HG03045 (cell line): ENCODE measurements around the gene GLT6D1.

ENCODE experiments used
- ATAC-seq: cut with Tn5 transposase; IDR thresholded peaks from one replicate; pipeline ENCODE4 v1.9.1; 2021; ENCODE audit warnings: mild to moderate bottlenecking, moderate library complexity; ENCODE audit not compliant: unreplicated experiment

The GLT6D1 gene

DNA sequence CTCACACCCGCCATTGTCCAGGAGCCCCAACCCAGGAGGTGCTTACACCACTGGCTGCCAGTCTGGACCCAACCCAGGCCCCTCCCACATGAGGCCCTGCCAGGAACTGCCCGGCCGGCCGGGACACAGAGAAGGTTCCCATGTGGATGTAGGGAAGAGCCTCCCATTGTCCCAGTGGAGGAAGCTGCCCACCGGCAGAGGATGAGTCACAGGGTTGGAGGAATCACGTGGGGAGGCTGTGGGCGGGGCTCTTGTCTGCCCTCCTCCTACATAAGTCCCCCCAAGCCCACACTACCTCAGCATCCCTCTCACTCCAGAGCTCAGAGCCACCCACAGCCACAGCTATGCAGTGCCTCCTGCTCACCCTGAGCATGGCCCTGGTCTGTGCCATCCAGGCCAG is 51.7 kb downstream of the GLT6D1 start:
- no peak for ATAC-seq

DNA sequence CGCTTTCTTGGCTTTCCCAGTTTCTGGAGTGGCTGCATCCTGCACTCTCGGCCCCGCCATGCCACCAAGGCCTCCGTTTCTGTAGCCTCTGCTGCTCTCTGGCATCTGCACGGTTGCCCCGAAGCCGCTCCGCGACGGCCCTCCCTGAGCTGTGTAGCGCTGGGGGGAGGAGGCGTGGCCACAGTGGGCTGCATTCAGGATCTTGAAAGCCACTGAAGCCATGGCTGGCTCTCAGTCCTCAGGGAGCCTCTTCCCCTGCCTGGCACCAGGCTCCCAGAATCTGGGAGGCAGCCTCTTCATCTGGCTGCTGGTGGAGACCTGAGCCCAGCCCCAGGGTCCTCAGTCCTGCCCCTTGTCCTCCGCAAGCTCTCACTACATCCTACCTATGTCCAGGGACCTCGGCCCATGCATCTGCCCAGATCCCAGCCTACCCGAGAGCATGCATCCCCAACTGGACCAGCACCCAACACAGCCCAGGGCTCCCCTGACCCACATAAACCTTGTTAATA is 52.7 kb downstream of the GLT6D1 start:
- no peak for ATAC-seq

DNA sequence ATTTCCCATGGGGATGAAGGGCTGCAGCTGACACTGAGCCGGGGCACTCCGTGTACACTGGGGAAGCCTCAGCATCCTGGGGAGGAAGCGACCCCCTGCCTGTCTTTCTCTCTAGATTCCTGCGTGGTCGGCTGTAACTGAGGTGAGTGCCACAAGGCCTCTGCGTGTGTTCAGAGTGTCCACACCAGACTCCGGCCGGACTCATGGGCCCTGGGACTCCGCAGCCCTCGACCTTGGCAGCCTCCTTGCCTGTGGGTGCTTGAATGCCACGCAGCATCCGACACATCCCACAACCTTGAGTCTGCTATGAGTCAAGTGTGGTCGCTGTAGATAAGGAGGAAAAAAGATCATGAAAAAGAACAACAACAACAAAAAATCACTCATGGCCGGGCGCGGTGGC is 54.4 kb downstream of the GLT6D1 start:
- ATAC-seq: no peak

DNA sequence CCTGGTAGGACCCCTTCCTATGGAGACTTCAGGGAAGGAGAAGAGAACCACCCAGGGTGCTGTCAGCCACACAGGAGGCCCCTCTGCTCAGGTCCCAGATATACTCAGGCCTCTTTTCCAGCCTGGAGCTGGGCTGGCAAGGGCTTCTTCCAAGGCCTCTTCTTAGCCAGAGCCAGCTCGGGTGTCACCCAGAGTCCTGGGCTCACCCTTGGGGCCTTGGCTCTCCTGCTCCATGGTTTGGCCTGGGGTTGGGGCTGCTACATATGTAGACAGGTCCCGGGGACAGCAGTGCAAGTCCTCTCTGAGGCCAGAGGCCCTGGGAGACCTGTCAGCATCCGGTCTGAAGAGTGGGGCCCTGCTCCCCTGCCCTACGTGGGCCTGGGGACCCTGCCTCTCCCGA is 55.0 kb downstream of the GLT6D1 start:
- no peak for ATAC-seq

DNA sequence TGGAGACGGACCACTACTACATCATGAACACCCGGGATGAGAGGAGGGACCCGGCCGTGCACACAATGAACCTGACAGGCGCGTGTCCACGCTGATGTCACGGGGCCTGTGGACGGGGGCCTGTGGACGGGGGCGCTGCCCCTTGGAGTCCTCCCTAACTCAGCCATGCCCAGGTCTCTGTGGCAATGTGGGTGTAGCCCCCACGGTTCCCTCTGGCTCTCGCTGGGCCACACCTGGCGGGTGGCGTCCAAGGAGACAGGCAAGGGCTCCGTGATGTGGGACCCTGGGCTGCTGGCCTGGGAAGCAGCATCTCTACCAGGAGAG is 55.7 kb downstream of the GLT6D1 start:
- ATAC-seq: no peak

DNA sequence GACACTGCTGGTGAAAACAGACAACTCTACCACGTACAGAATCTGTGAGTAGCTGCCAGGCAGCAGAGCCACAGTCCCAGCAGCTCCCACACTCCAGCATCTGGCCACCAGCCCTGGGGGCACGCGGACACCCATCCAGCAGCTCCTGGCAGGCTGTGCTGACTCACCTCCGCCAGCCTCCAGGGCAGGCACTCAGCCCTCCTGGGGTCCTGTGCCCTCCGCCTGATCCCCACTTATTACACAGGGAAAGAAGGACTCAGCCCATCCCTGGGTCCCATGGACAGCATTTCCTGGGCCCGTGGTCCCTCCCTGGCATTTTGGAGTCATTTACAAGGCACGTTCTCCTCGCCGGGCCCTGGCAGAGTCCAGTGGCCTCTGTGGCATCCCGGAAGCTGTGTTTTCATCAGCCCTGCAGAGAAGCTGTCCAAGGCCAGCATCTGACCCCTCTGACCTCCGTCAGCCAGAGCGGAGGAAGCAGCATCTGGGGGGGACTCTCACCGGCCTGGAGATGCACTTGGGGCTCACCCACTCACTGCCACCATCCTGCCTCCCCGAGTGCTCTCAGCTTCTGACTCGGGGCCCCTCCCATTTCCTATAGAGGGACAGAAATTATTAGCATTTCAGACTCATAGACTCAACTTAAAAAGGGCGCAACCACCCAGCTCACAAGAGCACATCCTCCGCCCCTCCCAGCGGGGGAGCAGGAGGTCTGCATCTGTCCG is 56.2 kb downstream of the GLT6D1 start:
- ATAC-seq: no peak

DNA sequence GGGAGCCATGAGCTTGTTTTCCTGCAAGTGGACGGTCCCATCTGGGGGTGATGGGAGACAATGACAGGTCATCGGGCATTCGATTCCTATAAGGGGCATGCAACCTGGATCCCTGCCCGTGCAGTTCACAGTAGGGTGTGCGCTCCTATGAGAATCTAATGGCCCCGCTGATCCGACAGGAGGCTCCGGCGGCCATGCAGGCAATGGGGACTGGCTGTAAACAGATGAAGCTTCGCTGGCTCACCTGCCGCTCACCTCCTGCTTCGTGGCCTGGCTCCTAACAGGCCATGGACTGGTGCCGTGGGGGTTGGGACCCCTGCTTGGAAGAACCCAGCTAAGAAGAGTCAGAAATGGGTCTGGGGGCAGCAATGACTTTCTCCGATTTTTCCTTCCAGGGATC is 56.8 kb downstream of the GLT6D1 start:
- ATAC-seq: no peak

DNA sequence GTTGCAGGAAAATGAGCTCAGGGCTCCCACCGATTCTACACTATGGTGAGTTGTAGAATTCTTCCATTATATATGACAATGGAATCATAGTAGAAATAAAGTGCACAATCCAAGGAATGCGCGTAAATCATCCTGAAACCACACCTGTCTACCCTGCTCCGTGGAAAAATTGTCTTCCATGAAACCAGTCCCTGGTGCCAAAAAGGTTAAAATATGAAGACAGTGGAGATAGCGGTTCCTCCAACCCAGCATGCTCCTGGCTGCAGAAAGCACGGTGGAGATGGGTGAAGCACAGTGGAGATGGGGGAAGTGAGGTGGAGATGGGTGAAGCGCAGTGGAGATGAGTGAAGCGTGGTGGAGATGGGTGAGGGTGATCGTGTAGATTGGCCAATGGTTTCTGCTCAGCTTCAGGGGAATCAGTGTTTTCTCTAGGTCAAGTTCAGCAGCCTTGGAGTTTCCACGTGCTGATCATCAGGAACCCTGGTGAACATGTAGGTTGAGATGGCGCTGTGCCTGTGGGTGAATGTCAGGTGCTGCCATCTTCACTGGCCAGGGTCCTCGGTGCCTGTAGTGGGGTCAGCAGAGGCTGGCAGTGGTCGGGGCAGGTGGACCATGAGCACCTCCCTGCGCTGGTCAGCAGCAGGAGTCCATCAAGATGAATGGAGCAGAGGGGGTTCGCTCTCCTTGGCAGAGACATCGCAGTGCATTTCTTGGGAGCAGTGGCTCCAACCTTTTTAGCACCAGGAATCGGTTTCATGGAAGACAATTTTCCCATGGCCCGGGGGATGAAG is 57.5 kb downstream of the GLT6D1 start:
- no peak for ATAC-seq

DNA sequence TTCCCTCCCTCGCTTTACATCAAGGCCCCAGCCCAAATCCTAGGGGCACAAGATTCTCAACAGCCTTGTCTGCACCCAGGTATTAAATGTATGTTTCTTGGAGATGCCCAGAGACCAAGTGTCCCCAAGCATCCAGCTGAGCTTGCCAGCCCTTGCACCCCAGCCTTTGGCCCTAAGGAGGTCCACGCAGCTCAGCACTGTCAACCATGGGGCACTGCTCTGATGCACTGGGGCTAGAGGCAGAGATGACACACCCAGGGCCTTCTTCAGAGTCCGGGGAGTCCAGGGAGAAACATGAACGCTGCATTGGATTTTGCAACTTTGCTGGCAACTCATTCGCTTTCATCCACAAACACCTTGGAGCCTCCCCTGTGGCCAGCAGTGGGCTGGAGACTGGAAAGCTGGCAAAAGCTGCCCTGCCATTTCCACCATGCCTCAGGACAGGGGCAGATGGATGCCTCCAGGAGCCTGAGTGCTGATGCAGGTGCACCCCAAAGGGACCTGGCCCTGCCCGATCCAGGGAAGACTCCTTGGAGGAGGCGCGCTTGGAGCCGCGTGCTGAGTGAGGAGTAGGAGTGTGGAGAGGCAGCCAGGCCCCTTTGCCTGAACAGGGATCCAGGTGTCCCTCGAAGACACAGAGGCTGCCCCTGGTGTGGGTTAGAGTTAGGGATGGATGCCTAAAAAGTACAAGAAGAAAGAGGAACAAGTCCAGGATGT is 58.5 kb downstream of the GLT6D1 start:
- ATAC-seq: no peak

DNA sequence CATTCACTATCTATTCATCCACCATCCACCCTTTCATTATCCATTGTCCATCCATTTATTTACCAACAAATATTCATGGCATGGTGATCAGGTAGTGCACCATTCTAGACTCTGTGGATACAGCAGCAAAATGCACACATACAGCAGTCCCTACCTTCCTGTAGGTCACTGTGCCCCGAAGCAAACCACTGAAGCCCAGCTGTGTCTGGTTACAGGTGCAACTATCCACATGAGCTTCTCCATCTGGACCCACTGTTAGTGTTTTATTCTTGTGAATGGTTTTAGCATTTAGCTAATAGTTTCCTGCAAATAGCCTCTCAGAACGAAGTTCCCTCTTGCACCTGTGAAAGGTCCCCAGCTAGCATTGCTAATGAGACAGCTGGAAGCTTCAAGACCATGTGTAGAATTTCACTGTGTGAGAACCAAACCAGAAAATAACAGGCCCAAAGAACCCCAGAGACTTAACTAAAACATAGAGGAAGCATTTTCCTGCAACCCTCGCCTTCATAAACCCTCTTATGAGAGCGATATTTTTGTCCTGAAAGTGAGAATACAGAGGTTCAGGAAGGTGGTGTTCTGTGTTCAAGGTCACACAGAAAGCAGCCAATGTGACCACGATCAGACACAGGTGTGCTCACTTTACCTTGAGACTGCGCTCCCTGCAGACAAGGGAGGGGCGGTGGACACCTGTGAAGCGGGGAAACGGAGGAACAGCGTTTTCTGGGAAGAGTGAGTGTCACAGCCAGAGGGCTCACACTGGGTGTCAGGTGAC is 59.3 kb downstream of the GLT6D1 start:
- ATAC-seq: no peak

DNA sequence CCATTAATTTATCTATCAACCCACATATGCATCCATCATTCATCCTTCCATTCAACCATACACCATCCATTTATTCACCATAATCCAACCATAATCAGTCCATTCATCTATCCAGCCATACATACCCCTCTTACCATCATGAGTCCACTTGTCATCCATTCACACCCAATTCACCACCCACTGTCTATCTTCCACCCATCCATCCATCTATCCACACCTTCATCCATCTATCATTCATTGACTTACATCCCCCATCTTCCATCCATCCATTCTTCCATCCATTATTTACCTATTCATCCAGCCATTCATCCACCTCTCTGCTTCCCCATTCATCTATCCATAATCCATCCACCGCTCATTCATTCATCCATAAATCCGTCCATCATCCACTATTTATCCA is 60.0 kb downstream of the GLT6D1 start:
- no peak for ATAC-seq

DNA sequence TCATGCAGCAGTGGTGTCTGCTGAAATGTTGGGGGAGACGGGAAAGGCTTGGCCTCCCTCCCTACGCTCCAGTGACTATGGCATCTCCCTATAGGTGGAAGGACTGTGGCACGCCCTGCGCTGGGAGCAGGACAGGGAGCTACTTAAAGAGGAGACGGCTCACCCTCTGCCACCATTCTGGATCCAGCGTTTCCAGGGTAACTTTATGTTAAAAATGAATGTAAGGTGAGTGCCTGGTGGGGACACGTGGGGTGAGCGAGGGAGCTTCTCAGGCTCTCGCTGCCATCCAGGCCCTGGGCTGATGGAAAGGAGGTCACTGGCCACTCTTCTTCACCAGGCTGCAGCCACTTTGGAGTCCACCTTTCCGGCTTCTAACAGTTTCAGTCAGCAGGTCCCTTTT is 62.1 kb downstream of the GLT6D1 start:
- no peak for ATAC-seq

DNA sequence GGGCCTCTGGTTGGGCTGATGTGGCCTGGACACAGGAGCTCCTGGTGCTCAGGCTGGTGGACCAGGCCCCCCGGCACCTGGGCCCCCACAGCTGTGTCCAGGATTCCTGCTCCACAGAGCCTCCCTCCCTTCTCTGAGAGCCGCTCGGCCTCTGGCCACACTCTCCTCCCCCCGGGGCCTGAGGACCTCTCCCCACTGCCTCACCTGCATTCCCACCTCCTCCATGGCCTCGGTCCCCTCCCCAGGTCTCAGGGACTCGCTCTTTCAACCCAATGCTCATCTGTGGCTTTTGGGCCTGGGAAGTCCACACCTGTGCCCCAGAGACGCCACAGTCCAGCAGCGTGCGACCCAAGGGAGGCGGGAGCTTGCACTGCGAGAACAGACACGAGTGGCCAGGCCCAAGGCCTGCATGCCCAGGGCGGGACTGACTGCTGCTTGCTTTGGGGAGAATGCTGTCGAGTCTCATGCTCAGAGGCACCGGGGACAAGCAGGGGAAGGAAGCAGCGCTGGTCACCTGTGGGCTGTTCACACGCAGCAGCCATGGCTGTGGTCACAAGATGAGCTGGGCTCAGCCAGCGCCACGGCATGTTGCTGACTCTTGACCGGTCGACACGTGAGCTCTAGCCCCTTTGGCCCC is 63.2 kb downstream of the GLT6D1 start:
- ATAC-seq: no peak

DNA sequence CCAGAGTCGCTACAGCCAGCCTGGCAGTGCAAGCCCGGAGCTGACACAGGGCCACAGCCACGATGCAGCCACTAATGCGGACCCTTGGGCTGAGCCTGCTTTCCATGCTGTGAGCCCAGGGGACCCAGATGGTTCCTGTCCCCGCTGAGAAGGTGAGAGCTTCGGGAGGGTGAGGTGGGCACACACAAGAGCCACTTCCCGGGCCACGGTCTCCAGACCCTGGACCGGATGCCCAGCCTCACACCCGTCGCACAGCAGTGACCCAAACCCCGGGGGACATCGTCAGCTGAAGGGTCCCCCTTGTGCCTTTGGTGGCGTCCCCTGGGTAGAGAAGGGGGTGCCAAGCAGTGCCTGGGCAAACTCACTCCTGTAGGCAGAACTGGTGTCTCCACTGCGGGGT is 64.4 kb downstream of the GLT6D1 start:
- ATAC-seq: no peak

DNA sequence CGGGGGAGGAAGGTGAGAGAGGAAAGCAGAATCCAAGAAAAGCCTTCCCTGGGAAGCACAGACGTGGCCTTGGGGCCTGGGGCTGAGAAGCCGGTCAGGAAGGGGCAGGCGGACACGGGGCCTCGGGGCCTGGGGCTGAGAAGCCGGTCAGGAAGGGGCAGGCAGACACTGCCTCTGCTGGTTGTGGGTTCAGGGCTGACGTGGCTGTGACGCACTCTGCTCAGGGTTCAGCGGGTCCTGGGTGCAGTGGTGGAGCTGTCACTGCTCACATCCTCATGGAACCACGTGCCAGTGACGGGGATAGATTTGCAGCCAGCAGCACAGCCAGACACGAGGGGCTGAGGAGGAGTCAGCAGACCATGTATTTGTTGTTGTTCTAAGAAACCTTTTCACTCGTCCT is 65.0 kb downstream of the GLT6D1 start:
- no peak for ATAC-seq
